ENCODE measurements around the gene BCL3.

The BCL3 gene

GRCh38 chr19:44741258-44741731 is 7.2 kb upstream of the BCL3 start:
- no peak for DNase-seq

GRCh38 chr19:44741841-44742329 is 6.6 kb upstream of the BCL3 start:
- no peak for DNase-seq

- DNase-seq = no peak
Observed at GRCh38 chr19:44742330-44743061, 6.0 kb upstream of the BCL3 start.

- no peak for DNase-seq
Observed at GRCh38 chr19:44744871-44745332, 3.6 kb upstream of the BCL3 start.

GRCh38 chr19:44745341-44745831 is 3.1 kb upstream of the BCL3 start:
- no peak for DNase-seq

GRCh38 chr19:44745887-44746600 is 2.5 kb upstream of the BCL3 start:
- DNase-seq = no peak

- no peak for DNase-seq
Observed at GRCh38 chr19:44746616-44746945, 1.9 kb upstream of the BCL3 start.

GRCh38 chr19:44746946-44747738 is 1.4 kb upstream of the BCL3 start:
- no peak for DNase-seq

- peak; percentile 72 for DNase-seq
Observed at GRCh38 chr19:44747739-44748425, 626 bp upstream of the BCL3 start.

GRCh38 chr19:44749292-44749691 is 784 bp downstream of the BCL3 start:
- no peak for DNase-seq

GRCh38 chr19:44749994-44750393 is 1.5 kb downstream of the BCL3 start:
- no peak for DNase-seq

- no peak for DNase-seq
Observed at GRCh38 chr19:44752123-44752815, 3.8 kb downstream of the BCL3 start.

GRCh38 chr19:44752816-44753625 is 4.5 kb downstream of the BCL3 start:
- peak; percentile 60 for DNase-seq

- DNase-seq = no peak
Observed at GRCh38 chr19:44753626-44753931, 5.1 kb downstream of the BCL3 start.

- DNase-seq = peak; percentile 67
Observed at GRCh38 chr19:44753932-44754749, 5.6 kb downstream of the BCL3 start.

- peak; percentile 39 for DNase-seq
Observed at GRCh38 chr19:44754750-44755080, 6.2 kb downstream of the BCL3 start.

GRCh38 chr19:44755219-44755618 is 6.7 kb downstream of the BCL3 start:
- DNase-seq = no peak

- DNase-seq = no peak
Observed at GRCh38 chr19:44756089-44756562, 7.6 kb downstream of the BCL3 start.

GRCh38 chr19:44757057-44757734 is 8.7 kb downstream of the BCL3 start:
- DNase-seq = peak; percentile 78

Data from right kidney (tissue), 1 donor.